ENCODE results near the gene PRUNE2.

DNA sequence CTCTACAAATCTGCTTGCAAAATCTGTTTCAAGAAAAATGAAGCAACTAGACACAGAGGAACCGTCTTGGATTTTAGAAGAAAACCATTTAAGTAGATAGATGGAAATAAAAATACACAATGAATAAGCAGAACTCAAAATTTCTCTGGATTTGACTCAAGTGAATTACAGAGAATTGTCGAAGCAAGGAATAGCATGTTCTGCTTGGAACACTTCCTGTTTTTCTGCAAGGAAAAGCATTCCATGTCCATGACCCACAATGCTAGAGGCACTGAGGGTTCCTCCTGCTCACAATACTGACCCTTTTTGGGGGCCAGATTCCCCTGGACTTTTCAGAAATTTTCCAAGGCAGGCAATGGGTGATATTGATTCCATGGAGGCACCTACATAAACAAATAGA is 29.8 kb downstream of the PRUNE2 start:
- TF ChIP-seq, protein P1, sequence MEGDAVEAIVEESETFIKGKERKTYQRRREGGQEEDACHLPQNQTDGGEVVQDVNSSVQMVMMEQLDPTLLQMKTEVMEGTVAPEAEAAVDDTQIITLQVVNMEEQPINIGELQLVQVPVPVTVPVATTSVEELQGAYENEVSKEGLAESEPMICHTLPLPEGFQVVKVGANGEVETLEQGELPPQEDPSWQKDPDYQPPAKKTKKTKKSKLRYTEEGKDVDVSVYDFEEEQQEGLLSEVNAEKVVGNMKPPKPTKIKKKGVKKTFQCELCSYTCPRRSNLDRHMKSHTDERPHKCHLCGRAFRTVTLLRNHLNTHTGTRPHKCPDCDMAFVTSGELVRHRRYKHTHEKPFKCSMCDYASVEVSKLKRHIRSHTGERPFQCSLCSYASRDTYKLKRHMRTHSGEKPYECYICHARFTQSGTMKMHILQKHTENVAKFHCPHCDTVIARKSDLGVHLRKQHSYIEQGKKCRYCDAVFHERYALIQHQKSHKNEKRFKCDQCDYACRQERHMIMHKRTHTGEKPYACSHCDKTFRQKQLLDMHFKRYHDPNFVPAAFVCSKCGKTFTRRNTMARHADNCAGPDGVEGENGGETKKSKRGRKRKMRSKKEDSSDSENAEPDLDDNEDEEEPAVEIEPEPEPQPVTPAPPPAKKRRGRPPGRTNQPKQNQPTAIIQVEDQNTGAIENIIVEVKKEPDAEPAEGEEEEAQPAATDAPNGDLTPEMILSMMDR (IDR thresholded peaks at IDR 0.05; ENCODE audit: insufficient read depth, low read depth, low read length), result no peak
- TF ChIP-seq EZH2 (IDR thresholded peaks at IDR 0.05; ENCODE audit: insufficient read depth, low read length), result no peak
